Spleen (tissue), 11 donors: ENCODE measurements around the gene ADD3. TPM values are rescaled to one million over a fixed set of nuclear protein-coding genes. Genes with fewer than 3 reads are reported as not detected.

Source experiments
- DNase-seq: peaks from one replicate; pipeline ENCODE4 v3.0.0-alpha.2; 2020
- H3K27ac ChIP-seq, 8 donors: fragments of 200-600 bp; sonication (generic) in 7 of 8; 1 replicate in 4 of 8; 2 replicates in 4 of 8; pipeline versions ENCODE4 v1.5.0 to v1.8.0; 2016 to 2021; ENCODE audit warnings: inconsistent platforms in 4 of 8, mild to moderate bottlenecking in 4 of 8, moderate library complexity in 1 of 8
- H3K27me3 ChIP-seq, 7 donors: fragments of 200-600 bp; sonication (generic) in 6 of 7; replicated peaks in 1 of 7; 1 replicate in 4 of 7; 2 replicates in 3 of 7; pipeline versions ENCODE4 v1.5.0 to v1.8.0; 2016 to 2021; ENCODE audit warnings: inconsistent platforms in 3 of 7, mild to moderate bottlenecking in 1 of 7
- H3K36me3 ChIP-seq, 6 donors: fragments of 200-600 bp; sonication (generic) in 5 of 6; 1 replicate in 4 of 6; 2 replicates in 2 of 6; pipeline versions ENCODE4 v1.5.0 to v1.8.0; 2016 to 2021; ENCODE audit warnings: inconsistent platforms in 2 of 6
- H3K4me1 ChIP-seq, 6 donors: fragments of 200-600 bp; sonication (generic) in 5 of 6; 1 replicate in 3 of 6; 2 replicates in 3 of 6; pipeline versions ENCODE4 v1.5.0 to v1.8.0; 2016 to 2021; ENCODE audit warnings: inconsistent platforms in 3 of 6
- H3K4me3 ChIP-seq, 8 donors: fragments of 200-600 bp; sonication (generic) in 7 of 8; 1 replicate in 4 of 8; 2 replicates in 4 of 8; pipeline versions ENCODE4 v1.5.0 to v1.8.0; 2016 to 2021; ENCODE audit warnings: inconsistent platforms in 4 of 8, mild to moderate bottlenecking in 4 of 8, moderate library complexity in 2 of 8
- H3K9me3 ChIP-seq, 8 donors: fragments of 200-600 bp; sonication (generic) in 7 of 8; 1 replicate in 4 of 8; 2 replicates in 4 of 8; pipeline versions ENCODE4 v1.5.0 to v1.8.0; 2016 to 2021; ENCODE audit warnings: inconsistent platforms in 4 of 8
- CTCF ChIP-seq, 11 experiments: fragments of 200-600 bp in 7 of 11; fragments of 450-650 bp in 4 of 11; sonication (generic) in 4 of 11; IDR thresholded peaks in 8 of 11; conservative IDR thresholded peaks in 3 of 11; 1 replicate in 7 of 11; 2 replicates in 4 of 11; pipeline versions ENCODE4 v1.4.0 to v1.8.0; 2016 to 2021; ENCODE audit warnings: antibody characterized with exemption in 11 of 11, inconsistent platforms in 4 of 11, mild to moderate bottlenecking in 1 of 11
- POLR2A ChIP-seq, 3 donors: fragments of 450-650 bp; IDR thresholded peaks; one replicate each; pipeline ENCODE4 v1.5.1; 2017; ENCODE audit warnings: antibody characterized with exemption in 3 of 3, mild to moderate bottlenecking in 1 of 3
- POLR2AphosphoS5 ChIP-seq, 3 donors: sonication (generic); formaldehyde crosslinking; IDR thresholded peaks; one replicate each; pipeline ENCODE4 v1.5.1; 2017; ENCODE audit warnings: antibody characterized with exemption in 3 of 3
- WGBS, 5 donors: extraction: QIAGEN DNeasy Blood & Tissue Kit in 3 of 5; methylation state at CpG; one replicate each; pipeline versions ENCODE4 v1.1.5 to v1.1.7; 2013 to 2018; 5-methylcytosine and 5-hydroxymethylcytosine counted together
- intact Hi-C: fragments of 100-400 bp; cut with DNase I; formaldehyde crosslinking; loops from one replicate; pipeline ENCODE4 v1.15.0; 2023; ENCODE audit warnings: low total_unique reads
- polyA plus RNA-seq, 3 donors: library from polyadenylated mRNA; stranded (reverse); fragments of 200-250 nt; gene quantifications; one replicate each; pipeline ENCODE4 v1.2.1, GENCODE V29; 2013
- total RNA-seq, 7 donors: library from RNA; depleted of rRNA in 3 of 7; stranded (reverse); fragments of >200 nt in 3 of 7; fragmentation: NEBNext Ultra II Directional in 4 of 7; extraction: Animal tissue kit (Norgen Biotek cat#: 25700) in 4 of 7; gene quantifications; one replicate each; pipeline versions ENCODE4 v1.1.0 to v1.2.1, GENCODE V29; 2016 to 2021
- donor health status: healthy with polysubstance abuse.
- donor health status: DM: no; HTN: no; CAD: no; lungs with moderate emphysema.
- donor health status: DM: no; HTN: no; CAD: no.
- donor health status: Bipolar disorder and iron deficiency.
- donor health status: healthy.
- donor health status: DM: no; HTN: no; CAD: no.
- donor health status: DM: yes; HTN: yes; CAD: no.

The ADD3 gene
- total and polyA plus RNA-seq, 10 donors = 35.0 to 155 (median 94.9) TPM

- H3K27me3 ChIP-seq = peaks cover 0 to 54% (median 10%) of the 10 kb centered on the region in 7 donors
- H3K4me3 ChIP-seq = no peak overlapping the region
- no peak overlapping the region for H3K27ac ChIP-seq
- H3K9me3 ChIP-seq = no peaks in the 10 kb centered on the region
- intact Hi-C loops = no loop called here
- no peak for DNase-seq
- H3K36me3 ChIP-seq = no peaks in the 10 kb centered on the region
- peaks cover 0 to 21% (median 5%) of the 10 kb centered on the region in 6 donors for H3K4me1 ChIP-seq
- 70 to 89% (median 77%) methylated on average over 7 to 8 of the region's 8 CpGs for WGBS, 5 donors
- TF ChIP-seq POLR2AphosphoS5 (IDR thresholded peaks at IDR 0.05) = no peak
- TF ChIP-seq CTCF (IDR thresholded peaks at IDR 0.05 in 8 of 11, conservative IDR thresholded peaks at IDR 0.05 in 3 of 11) = no peak
- no peak for TF ChIP-seq POLR2A (IDR thresholded peaks at IDR 0.05)
These were observed 141.5 kb downstream of the ADD3 start for GRCh38 chr10:110149259-110149658.

GRCh38 chr10:110150046-110150445 is 142.3 kb downstream of the ADD3 start:
- no peak for DNase-seq
- Histone ChIP-seq H3K27ac (no peak overlapping the region), H3K4me3 (no peak overlapping the region), H3K36me3 (no peaks in the 10 kb centered on the region), H3K27me3 (peaks cover 0 to 61% (median 10%) of the 10 kb centered on the region in 7 donors), H3K4me1 (peaks cover 0 to 21% (median 5%) of the 10 kb centered on the region in 6 donors), H3K9me3 (no peaks in the 10 kb centered on the region)
- intact Hi-C loops = no loop called here
- TF ChIP-seq POLR2A (IDR thresholded peaks at IDR 0.05) (no peak), POLR2AphosphoS5 (IDR thresholded peaks at IDR 0.05) (no peak), CTCF (IDR thresholded peaks at IDR 0.05 in 8 of 11, conservative IDR thresholded peaks at IDR 0.05 in 3 of 11) (no peak)
- WGBS, 5 donors = 89 to 97% (median 95%) methylated on average over 4 of the region's 4 CpGs

- intact Hi-C loops = no loop called here
- Histone ChIP-seq H3K27me3 (peaks cover 0 to 61% (median 10%) of the 10 kb centered on the region in 7 donors), H3K27ac (no peak overlapping the region)
These were observed 143.2 kb downstream of the ADD3 start for GRCh38 chr10:110150981-110151380.

GRCh38 chr10:110151467-110151866 is 143.7 kb downstream of the ADD3 start:
- intact Hi-C loops = no loop called here
- TF ChIP-seq CTCF (IDR thresholded peaks at IDR 0.05 in 8 of 11, conservative IDR thresholded peaks at IDR 0.05 in 3 of 11) (no peak), POLR2A (IDR thresholded peaks at IDR 0.05) (no peak), POLR2AphosphoS5 (IDR thresholded peaks at IDR 0.05) (no peak)
- Histone ChIP-seq H3K36me3 (no peaks in the 10 kb centered on the region), H3K27ac (no peak overlapping the region), H3K4me3 (no peak overlapping the region), H3K9me3 (no peaks in the 10 kb centered on the region), H3K4me1 (peaks cover 0 to 27% (median 6%) of the 10 kb centered on the region in 6 donors), H3K27me3 (peaks cover 0 to 61% (median 10%) of the 10 kb centered on the region in 7 donors)
- 54 to 73% (median 63%) methylated on average over 8 of the region's 8 CpGs for WGBS, 5 donors
- DNase-seq = no peak

More at GRCh38 chr10:110150981-110151380, 143.2 kb downstream of the ADD3 start:
- no peaks in the 10 kb centered on the region for H3K36me3 ChIP-seq
- 84 to 94% (median 91%) methylated on average over 3 to 6 of the region's 6 CpGs for WGBS, 5 donors
- H3K4me1 ChIP-seq = peaks cover 0 to 22% (median 5%) of the 10 kb centered on the region in 6 donors
- DNase-seq = no peak
- TF ChIP-seq CTCF (IDR thresholded peaks at IDR 0.05 in 8 of 11, conservative IDR thresholded peaks at IDR 0.05 in 3 of 11) (no peak), POLR2AphosphoS5 (IDR thresholded peaks at IDR 0.05) (no peak), POLR2A (IDR thresholded peaks at IDR 0.05) (no peak)
- H3K4me3 ChIP-seq = no peak overlapping the region
- no peaks in the 10 kb centered on the region for H3K9me3 ChIP-seq
